Neuronal stem cell (in vitro differentiated cells): ENCODE data around the gene SAMD5.

Experiments
- DNase-seq: peaks from one replicate; pipeline ENCODE4 v3.0.0-alpha.2; 2013; ENCODE audit warnings: low spot score
- H2AFZ ChIP-seq: one replicate; pipeline ENCODE4 v1.6.1; 2013; ENCODE audit warnings: mild to moderate bottlenecking, low read length, inconsistent platforms
- H2AK5ac ChIP-seq: 2 replicates; pipeline ENCODE4 v1.6.1; 2013; ENCODE audit warnings: low read depth, mild to moderate bottlenecking, inconsistent platforms, low read length, moderate library complexity, mixed read lengths
- H2BK120ac ChIP-seq: 2 replicates; pipeline ENCODE4 v1.6.1; 2013; ENCODE audit warnings: low read depth, mild to moderate bottlenecking, inconsistent platforms, low read length, moderate library complexity, mixed read lengths
- H2BK12ac ChIP-seq: one replicate; pipeline ENCODE4 v1.6.1; 2013; ENCODE audit warnings: low read length, inconsistent platforms
- H2BK15ac ChIP-seq: 2 replicates; pipeline ENCODE4 v1.6.1; 2013; ENCODE audit warnings: mild to moderate bottlenecking, low read length, inconsistent platforms, mixed read lengths
- H2BK5ac ChIP-seq: one replicate; pipeline ENCODE4 v1.6.1; 2013; ENCODE audit warnings: inconsistent platforms, mild to moderate bottlenecking, low read length, moderate library complexity
- H3K14ac ChIP-seq: one replicate; pipeline ENCODE4 v1.6.1; 2013; ENCODE audit warnings: low read length, inconsistent platforms
- H3K18ac ChIP-seq: 2 replicates; pipeline ENCODE4 v1.6.1; 2013; ENCODE audit warnings: low read length, inconsistent platforms
- H3K23ac ChIP-seq: 2 replicates; pipeline ENCODE4 v1.6.1; 2013; ENCODE audit warnings: low read depth, mild to moderate bottlenecking, mixed read lengths, low read length, inconsistent platforms; ENCODE audit not compliant: poor library complexity
- H3K27ac ChIP-seq: replicated peaks from 3 replicates; pipeline ENCODE4 v1.5.1; 2013; ENCODE audit warnings: low read length, inconsistent platforms
- H3K27me3 ChIP-seq, 3 experiments: 2 replicates each; pipeline ENCODE4 v1.6.1; 2013; ENCODE audit warnings: low read length in 3 of 3, mild to moderate bottlenecking in 2 of 3, inconsistent platforms in 1 of 3, low read depth in 1 of 3, mixed read lengths in 1 of 3, moderate library complexity in 1 of 3; ENCODE audit not compliant: control insufficient read depth in 3 of 3, insufficient read depth in 3 of 3
- H3K36me3 ChIP-seq, 2 donors: replicated peaks in 1 of 2; 2 replicates each; pipeline ENCODE4 v1.6.1; 2013; ENCODE audit warnings: low read length in 2 of 2; ENCODE audit not compliant: control insufficient read depth in 2 of 2, insufficient read depth in 2 of 2
- H3K4ac ChIP-seq: 2 replicates; pipeline ENCODE4 v1.6.1; 2013; ENCODE audit warnings: inconsistent platforms, mild to moderate bottlenecking, low read length, moderate library complexity
- H3K4me1 ChIP-seq, 2 donors: 1 replicate in 1 of 2; 2 replicates in 1 of 2; pipeline ENCODE4 v1.6.1; 2013; ENCODE audit warnings: low read length in 2 of 2, low read depth in 1 of 2; ENCODE audit not compliant: control insufficient read depth in 2 of 2, insufficient read depth in 1 of 2
- H3K4me2 ChIP-seq: one replicate; pipeline ENCODE4 v1.6.1; 2013; ENCODE audit warnings: mild to moderate bottlenecking, low read length, inconsistent platforms; ENCODE audit not compliant: insufficient read depth, poor library complexity, severe bottlenecking
- H3K4me3 ChIP-seq, 2 donors: 2 replicates each; pipeline ENCODE4 v1.5.1; 2013; ENCODE audit warnings: low read length in 2 of 2, mild to moderate bottlenecking in 2 of 2, inconsistent platforms in 1 of 2, moderate library complexity in 1 of 2
- H3K79me1 ChIP-seq: one replicate; pipeline ENCODE4 v1.6.1; 2013; ENCODE audit warnings: low read depth, mild to moderate bottlenecking, inconsistent platforms, low read length, moderate library complexity
- H3K9ac ChIP-seq: one replicate; pipeline ENCODE4 v1.6.1; 2013; ENCODE audit warnings: mild to moderate bottlenecking, low read depth, low read length, inconsistent platforms; ENCODE audit not compliant: poor library complexity
- H3K9me3 ChIP-seq, 2 donors: replicated peaks in 1 of 2; 2 replicates each; pipeline versions ENCODE3 to v1.6.1; 2013; ENCODE audit warnings: low read length in 2 of 2, mild to moderate bottlenecking in 2 of 2, inconsistent platforms in 1 of 2, low read depth in 1 of 2, mixed read lengths in 1 of 2, moderate library complexity in 1 of 2; ENCODE audit not compliant: control insufficient read depth in 2 of 2, insufficient read depth in 1 of 2
- H4K8ac ChIP-seq: one replicate; pipeline ENCODE4 v1.6.1; 2013; ENCODE audit warnings: low read depth, mild to moderate bottlenecking, inconsistent platforms, low read length, moderate library complexity
- H4K91ac ChIP-seq: one replicate; pipeline ENCODE4 v1.6.1; 2013; ENCODE audit warnings: low read length, low read depth, mild to moderate bottlenecking, inconsistent platforms; ENCODE audit not compliant: poor library complexity
- WGBS, 2 donors: extraction: QIAGEN DNeasy Blood & Tissue Kit; methylation state at CpG; one replicate each; pipeline ENCODE4 v1.1.7; 2013; ENCODE audit warnings: missing lambda C conversion rate in 2 of 2, mixed read lengths in 1 of 2; ENCODE audit not compliant: insufficient read length in 2 of 2, insufficient replicate concordance in 1 of 2; ENCODE audit errors: extremely low coverage in 2 of 2; 5-methylcytosine and 5-hydroxymethylcytosine counted together

The SAMD5 gene

GRCh38 chr6:147548921-147549475, 40.5 kb downstream of the SAMD5 start:
- no peak overlapping the region for H3K4ac ChIP-seq
- no peaks in the 10 kb centered on the region for H3K9me3 ChIP-seq
- no peaks in the 10 kb centered on the region for H3K27me3 ChIP-seq
- no peak overlapping the region for H3K23ac ChIP-seq
- H4K91ac ChIP-seq, result no peak overlapping the region
- no peak overlapping the region for H3K27ac ChIP-seq
- H3K14ac ChIP-seq, result no peak overlapping the region
- no peaks in the 10 kb centered on the region for H3K4me1 ChIP-seq
- no peak overlapping the region for H3K4me3 ChIP-seq
- WGBS, 2 donors, result no CpG with 5 or more reads among the region's 3 CpGs
- H2BK120ac ChIP-seq, result no peak overlapping the region
- no peak overlapping the region for H2BK15ac ChIP-seq
- DNase-seq, result no peak
- H2AFZ ChIP-seq, result no peak overlapping the region
- H3K36me3 ChIP-seq, result no peaks in the 10 kb centered on the region
- H2AK5ac ChIP-seq, result no peak overlapping the region
- H2BK12ac ChIP-seq, result no peak overlapping the region
- no peaks in the 10 kb centered on the region for H3K79me1 ChIP-seq
- H2BK5ac ChIP-seq, result no peak overlapping the region
- no peak overlapping the region for H3K18ac ChIP-seq
- H3K4me2 ChIP-seq, result no peak overlapping the region
- no peak overlapping the region for H3K9ac ChIP-seq
- H4K8ac ChIP-seq, result no peak overlapping the region

DNA sequence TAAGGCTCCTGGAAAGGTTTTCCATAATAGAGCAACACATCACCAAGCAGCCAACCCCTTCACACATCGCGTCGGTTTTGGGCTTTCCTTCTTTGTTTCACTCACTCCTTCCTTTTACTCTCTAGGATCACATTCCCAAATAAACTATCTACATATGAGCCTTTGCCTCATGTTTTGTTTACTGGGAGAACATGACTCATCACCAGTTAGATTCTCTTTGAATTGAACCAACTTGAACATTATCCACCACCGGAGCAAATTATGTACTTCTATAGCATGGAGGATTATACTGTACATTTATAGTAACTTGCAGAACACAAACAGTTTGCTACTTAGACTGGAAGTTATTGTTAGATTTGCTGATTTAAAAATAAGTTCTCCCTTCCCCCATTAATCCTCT, 41.0 kb downstream of the SAMD5 start:
- H2BK15ac ChIP-seq, result no peak overlapping the region

GRCh38 chr6:147551976-147552375, 43.5 kb downstream of the SAMD5 start:
- Histone ChIP-seq H3K4me3 (no peak overlapping the region), H3K18ac (no peak overlapping the region), H3K4ac (no peak overlapping the region), H2BK5ac (no peak overlapping the region), H3K23ac (no peak overlapping the region), H4K91ac (no peak overlapping the region), H3K9me3 (no peaks in the 10 kb centered on the region), H2AK5ac (no peak overlapping the region), H3K79me1 (no peaks in the 10 kb centered on the region), H2AFZ (no peak overlapping the region), H3K27me3 (no peaks in the 10 kb centered on the region), H3K9ac (no peak overlapping the region), H3K27ac (no peak overlapping the region), H3K4me2 (no peak overlapping the region), H3K4me1 (no peaks in the 10 kb centered on the region), H2BK120ac (no peak overlapping the region), H3K36me3 (no peaks in the 10 kb centered on the region), H2BK12ac (no peak overlapping the region), H4K8ac (no peak overlapping the region), H2BK15ac (no peak overlapping the region), H3K14ac (no peak overlapping the region)
- no peak for DNase-seq
- WGBS, 2 donors, result no CpG with 5 or more reads among the region's 1 CpG

More for the DNA sequence above, 41.0 kb downstream of the SAMD5 start:
- Histone ChIP-seq H3K23ac (no peak overlapping the region), H3K4me3 (no peak overlapping the region), H3K4me2 (no peak overlapping the region), H3K27ac (no peak overlapping the region), H4K8ac (no peak overlapping the region), H3K18ac (no peak overlapping the region), H2BK5ac (no peak overlapping the region), H3K4ac (no peak overlapping the region), H3K4me1 (no peaks in the 10 kb centered on the region), H2AFZ (no peak overlapping the region), H2BK120ac (no peak overlapping the region), H3K9me3 (no peaks in the 10 kb centered on the region), H4K91ac (no peak overlapping the region), H3K14ac (no peak overlapping the region), H3K9ac (no peak overlapping the region), H3K27me3 (no peaks in the 10 kb centered on the region), H2AK5ac (no peak overlapping the region), H3K36me3 (no peaks in the 10 kb centered on the region), H3K79me1 (no peaks in the 10 kb centered on the region), H2BK12ac (no peak overlapping the region)
- WGBS, 2 donors, result no CpG with 5 or more reads among the region's 4 CpGs
- no peak for DNase-seq

DNA sequence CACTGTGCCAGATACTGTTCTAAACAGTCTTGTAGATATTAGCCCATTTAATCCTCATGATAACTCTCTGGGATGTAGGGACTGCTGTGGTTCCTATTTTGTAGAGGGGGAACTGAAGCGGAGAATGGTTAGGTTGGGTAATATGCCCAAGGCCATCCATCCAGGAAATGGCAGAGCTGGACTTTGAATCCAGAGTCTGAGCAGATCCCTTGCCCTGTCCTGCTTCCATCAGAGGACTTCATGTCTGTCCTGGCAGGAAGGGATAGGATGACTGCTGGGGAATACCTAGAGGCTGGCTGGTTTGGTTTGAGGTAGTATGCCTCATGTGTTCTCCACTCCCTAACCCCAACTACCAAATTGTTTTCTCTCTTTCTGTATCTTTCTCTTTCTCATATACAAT, 44.6 kb downstream of the SAMD5 start:
- Histone ChIP-seq H3K9me3 (no peaks in the 10 kb centered on the region), H2BK5ac (no peak overlapping the region), H3K27me3 (no peaks in the 10 kb centered on the region), H2BK15ac (no peak overlapping the region), H2BK120ac (no peak overlapping the region), H2BK12ac (no peak overlapping the region), H3K4me3 (no peak overlapping the region), H3K27ac (no peak overlapping the region), H2AFZ (no peak overlapping the region), H3K4me2 (no peak overlapping the region), H3K14ac (no peak overlapping the region), H3K36me3 (no peaks in the 10 kb centered on the region), H3K4ac (no peak overlapping the region), H3K18ac (no peak overlapping the region), H3K23ac (no peak overlapping the region), H3K4me1 (no peaks in the 10 kb centered on the region), H4K91ac (no peak overlapping the region), H4K8ac (no peak overlapping the region), H2AK5ac (no peak overlapping the region), H3K79me1 (no peaks in the 10 kb centered on the region), H3K9ac (no peak overlapping the region)
- WGBS, 2 donors, result no CpG with 5 or more reads among the region's 1 CpG
- no peak for DNase-seq
